Measurements from ENCODE around the gene TAX1BP3. TPM values are rescaled to one million over a fixed set of nuclear protein-coding genes. Genes with fewer than 3 reads are reported as not detected.

Gene TAX1BP3
- total RNA-seq, 2 experiments from 2014 or later = 6.0 to 6.6 TPM

GRCh38 chr17:3695129-3695722, 26.8 kb upstream of the TAX1BP3 start:
- Histone ChIP-seq H3K36me3 (ENCODE audit: insufficient read depth, low read length) (peaks cover 2% of the 10 kb centered on the region), H3K4me1 (ENCODE audit: insufficient read depth, low read length) (peaks cover 31% of the 10 kb centered on the region), H3K4me3 (ENCODE audit: low read length) (peak overlapping the region; percentile 86), H3K9me3 (ENCODE audit: control insufficient read depth in 1 of 2, insufficient read depth in 1 of 2, low read length in 2 of 2) (no peaks in the 10 kb centered on the region), H3K27me3 (ENCODE audit: control insufficient read depth in 1 of 2, insufficient read depth in 2 of 2, low read length in 2 of 2) (no peaks in the 10 kb centered on the region), H3K27ac (ENCODE audit: low read depth in 1 of 2, low read length in 2 of 2) (peak overlapping the region in 1 of 2 donors; percentile 25)
- peak overlapping the region; percentile 72 for H3K27ac Mint-ChIP-seq
- intact Hi-C loops (cut with DNase I, micrococcal nuclease) = no loop called here
- H3K4me3 Mint-ChIP-seq = peak overlapping the region; percentile 89
- ChIA-PET POLR2A (interaction anchor here (0.7 to 2.4 kb wide), 10 partner anchors 11 to 270 kb away, joined by 3 to 20 read pairs (median 6); partner anchors contain the start of genes CTNS, HASPIN and SHPK), CTCF (interaction anchor here (1.2 to 1.7 kb wide), 3 partner anchors 12 to 43 kb away, joined by 3 to 7 read pairs (median 5); partner anchors contain the start of gene HASPIN)
- peaks cover 8% of the 10 kb centered on the region for H3K36me3 Mint-ChIP-seq (ENCODE audit: low read depth)
- no peaks in the 10 kb centered on the region for H3K27me3 Mint-ChIP-seq
- TF ChIP-seq, protein P1, sequence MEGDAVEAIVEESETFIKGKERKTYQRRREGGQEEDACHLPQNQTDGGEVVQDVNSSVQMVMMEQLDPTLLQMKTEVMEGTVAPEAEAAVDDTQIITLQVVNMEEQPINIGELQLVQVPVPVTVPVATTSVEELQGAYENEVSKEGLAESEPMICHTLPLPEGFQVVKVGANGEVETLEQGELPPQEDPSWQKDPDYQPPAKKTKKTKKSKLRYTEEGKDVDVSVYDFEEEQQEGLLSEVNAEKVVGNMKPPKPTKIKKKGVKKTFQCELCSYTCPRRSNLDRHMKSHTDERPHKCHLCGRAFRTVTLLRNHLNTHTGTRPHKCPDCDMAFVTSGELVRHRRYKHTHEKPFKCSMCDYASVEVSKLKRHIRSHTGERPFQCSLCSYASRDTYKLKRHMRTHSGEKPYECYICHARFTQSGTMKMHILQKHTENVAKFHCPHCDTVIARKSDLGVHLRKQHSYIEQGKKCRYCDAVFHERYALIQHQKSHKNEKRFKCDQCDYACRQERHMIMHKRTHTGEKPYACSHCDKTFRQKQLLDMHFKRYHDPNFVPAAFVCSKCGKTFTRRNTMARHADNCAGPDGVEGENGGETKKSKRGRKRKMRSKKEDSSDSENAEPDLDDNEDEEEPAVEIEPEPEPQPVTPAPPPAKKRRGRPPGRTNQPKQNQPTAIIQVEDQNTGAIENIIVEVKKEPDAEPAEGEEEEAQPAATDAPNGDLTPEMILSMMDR (IDR thresholded peaks at IDR 0.05) = no peak
- H3K9me3 Mint-ChIP-seq = no peaks in the 10 kb centered on the region
- ATAC-seq (ENCODE audit: poor library complexity) (peak; percentile 18), DNase-seq (no peak)
- peaks cover 36% of the 10 kb centered on the region for H3K4me1 Mint-ChIP-seq (ENCODE audit: low read depth)

DNA sequence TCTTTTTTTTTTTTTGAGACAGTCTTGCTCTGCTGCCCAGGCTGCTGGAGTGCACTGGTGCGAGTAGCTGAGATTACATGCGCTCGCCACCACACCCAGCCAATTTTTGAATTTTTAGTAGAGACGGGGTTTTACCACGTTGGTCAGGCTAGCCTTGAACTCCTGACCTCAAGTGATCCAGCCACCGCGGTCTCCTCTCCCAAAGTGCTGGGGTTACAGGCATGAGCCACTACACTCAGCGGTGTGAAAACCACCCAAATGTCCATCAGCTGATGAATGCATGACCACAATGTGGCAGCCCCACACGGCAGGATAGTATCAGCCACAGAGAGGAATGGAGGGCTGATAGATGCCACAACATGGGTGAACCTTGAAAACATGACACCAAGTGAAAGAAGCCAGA, 25.5 kb upstream of the TAX1BP3 start:
- Histone ChIP-seq H3K9me3 (ENCODE audit: control insufficient read depth in 1 of 2, insufficient read depth in 1 of 2, low read length in 2 of 2) (no peaks in the 10 kb centered on the region), H3K36me3 (ENCODE audit: insufficient read depth, low read length) (peaks cover 12% of the 10 kb centered on the region), H3K4me1 (ENCODE audit: insufficient read depth, low read length) (peaks cover 31% of the 10 kb centered on the region), H3K27ac (ENCODE audit: low read depth in 1 of 2, low read length in 2 of 2) (no peak overlapping the region), H3K27me3 (ENCODE audit: control insufficient read depth in 1 of 2, insufficient read depth in 2 of 2, low read length in 2 of 2) (no peaks in the 10 kb centered on the region), H3K4me3 (ENCODE audit: low read length) (no peak overlapping the region)
- TF ChIP-seq, protein P1 (IDR thresholded peaks at IDR 0.05) = no peak
- ATAC-seq (ENCODE audit: poor library complexity) (no peak), DNase-seq (peak in 2 of 14 experiments; percentile 43 to 58)
- H3K4me1 Mint-ChIP-seq (ENCODE audit: low read depth) = peaks cover 36% of the 10 kb centered on the region
- H3K36me3 Mint-ChIP-seq (ENCODE audit: low read depth) = peaks cover 11% of the 10 kb centered on the region
- H3K27ac Mint-ChIP-seq = peak overlapping the region; percentile 80
- peak overlapping the region; percentile 94 for H3K4me3 Mint-ChIP-seq
- CTCF ChIA-PET = interaction anchor here (0.8 kb wide), 1 partner anchor 29 kb away, joined by 4 read pairs; no protein-coding TSS in a partner anchor
- H3K27me3 Mint-ChIP-seq = no peaks in the 10 kb centered on the region
- H3K9me3 Mint-ChIP-seq = no peaks in the 10 kb centered on the region
- intact Hi-C loops (cut with DNase I, micrococcal nuclease) = no loop called here
- POLR2A ChIA-PET = interaction anchor here (2.0 kb wide), 1 partner anchor 13 kb away, joined by 5 read pairs; no protein-coding TSS in a partner anchor

- no peak for ATAC-seq (ENCODE audit: poor library complexity)
- Histone ChIP-seq H3K9me3 (ENCODE audit: control insufficient read depth in 1 of 2, insufficient read depth in 1 of 2, low read length in 2 of 2) (no peaks in the 10 kb centered on the region), H3K36me3 (ENCODE audit: insufficient read depth, low read length) (peaks cover 12% of the 10 kb centered on the region), H3K27me3 (ENCODE audit: control insufficient read depth in 1 of 2, insufficient read depth in 2 of 2, low read length in 2 of 2) (no peaks in the 10 kb centered on the region), H3K4me3 (ENCODE audit: low read length) (no peak overlapping the region), H3K27ac (ENCODE audit: low read depth in 1 of 2, low read length in 2 of 2) (no peak overlapping the region), H3K4me1 (ENCODE audit: insufficient read depth, low read length) (peaks cover 31% of the 10 kb centered on the region)
- Mint-ChIP-seq H3K27me3 (no peaks in the 10 kb centered on the region), H3K9me3 (no peaks in the 10 kb centered on the region), H3K4me3 (peak overlapping the region; percentile 65), H3K4me1 (ENCODE audit: low read depth) (peaks cover 32% of the 10 kb centered on the region), H3K36me3 (ENCODE audit: low read depth) (peaks cover 16% of the 10 kb centered on the region), H3K27ac (peak overlapping the region; percentile 56)
- TF ChIP-seq, protein P1 (IDR thresholded peaks at IDR 0.05) = no peak
- intact Hi-C loops (cut with DNase I, micrococcal nuclease) = no loop called here
- ChIA-PET CTCF (no interaction called here), POLR2A (interaction anchor here (0.6 to 0.7 kb wide), 2 partner anchors 42 to 1487 kb away, joined by 3 read pairs; no protein-coding TSS in a partner anchor)
- DNase-seq = no peak
Measured at GRCh38 chr17:3693141-3693540, 24.8 kb upstream of the TAX1BP3 start.
